HEK293 (cell line): ENCODE data around the gene ZNF84.

ENCODE experiments used
- CTCF ChIA-PET: fragments of 350-600 bp; formaldehyde crosslinking; extraction: SDS; loops from one replicate; lab custom pipeline; 2021; ENCODE audit warnings: antibody characterized with exemption; lab: Yijun Ruan, JAX
- POLR2A ChIA-PET: fragments of 300-600 bp; formaldehyde crosslinking; extraction: SDS; loops from one replicate; lab custom pipeline; 2020; ENCODE audit warnings: antibody characterized with exemption, inconsistent platforms; lab: Yijun Ruan, JAX
- H3K27ac ChIP-seq: fragments of 200-500 bp; sonication (Bioruptor generic); 2 replicates; pipeline ENCODE4 v1.5.1; 2014; ENCODE audit warnings: low read depth, low read length, control low read depth, inconsistent platforms; ENCODE audit errors: extremely low read depth
- H3K36me3 ChIP-seq, 2 experiments: fragments of 200-500 bp in 1 of 2; sonication (Bioruptor generic) in 1 of 2; 1 replicate in 1 of 2; 2 replicates in 1 of 2; pipeline ENCODE4 v1.5.1; 2014 to 2017; ENCODE audit warnings: inconsistent platforms in 2 of 2, low read length in 2 of 2; ENCODE audit not compliant: control insufficient read depth in 2 of 2, insufficient read depth in 1 of 2
- H3K4me1 ChIP-seq: fragments of 200-500 bp; sonication (Bioruptor generic); 2 replicates; pipeline ENCODE4 v1.5.1; 2014; ENCODE audit warnings: mild to moderate bottlenecking, low read length, inconsistent platforms; ENCODE audit not compliant: control insufficient read depth, insufficient read depth
- H3K4me3 ChIP-seq: 2 replicates; pipeline ENCODE4 v1.5.1; 2011; ENCODE audit warnings: low read depth, mild to moderate bottlenecking, control low read depth, low read length, moderate library complexity
- H3K9me3 ChIP-seq: fragments of 200-500 bp; sonication (Bioruptor generic); 2 replicates; pipeline ENCODE4 v1.5.1; 2014; ENCODE audit warnings: low read depth, low read length, inconsistent platforms; ENCODE audit not compliant: control insufficient read depth, insufficient read depth
- FEZF1 ChIP-seq: fragments of 450-650 bp; formaldehyde crosslinking; IDR thresholded peaks from 2 replicates; pipeline ENCODE4 v1.5.1; 2016; ENCODE audit warnings: missing biosample characterization, missing genetic modification characterization
- GFI1B ChIP-seq: fragments of 450-650 bp; formaldehyde crosslinking; IDR thresholded peaks from 2 replicates; pipeline ENCODE4 v1.5.1; 2016; ENCODE audit warnings: missing biosample characterization, missing genetic modification characterization
- GLI4 ChIP-seq: fragments of 450-650 bp; formaldehyde crosslinking; IDR thresholded peaks from 2 replicates; pipeline ENCODE4 v1.5.1; 2016; ENCODE audit warnings: missing biosample characterization, missing genetic modification characterization
- INSM2 ChIP-seq: fragments of 450-650 bp; formaldehyde crosslinking; IDR thresholded peaks from 2 replicates; pipeline ENCODE4 v1.5.1; 2016; ENCODE audit warnings: missing biosample characterization, missing genetic modification characterization
- KLF10 ChIP-seq: fragments of 450-650 bp; IDR thresholded peaks from 2 replicates; pipeline ENCODE4 v1.5.1; 2018; ENCODE audit warnings: missing biosample characterization, mild to moderate bottlenecking, missing genetic modification characterization
- KLF8 ChIP-seq: fragments of 450-650 bp; formaldehyde crosslinking; IDR thresholded peaks from 2 replicates; pipeline ENCODE4 v1.5.1; 2016; ENCODE audit warnings: missing biosample characterization, missing genetic modification characterization
- SETDB1 ChIP-seq: IDR thresholded peaks from one replicate; pipeline ENCODE4 v1.6.1; 2017; ENCODE audit warnings: mild to moderate bottlenecking, low read length, moderate library complexity, mixed read lengths; ENCODE audit not compliant: insufficient read length
- TRIM28 ChIP-seq: IDR thresholded peaks from 2 replicates; pipeline ENCODE4 v1.6.1; 2011; ENCODE audit warnings: low read length, control low read depth, borderline replicate concordance
- YY2 ChIP-seq: fragments of 450-650 bp; formaldehyde crosslinking; IDR thresholded peaks from 2 replicates; pipeline ENCODE4 v1.5.1; 2016; ENCODE audit warnings: missing biosample characterization, missing genetic modification characterization
- ZBTB10 ChIP-seq: fragments of 450-650 bp; formaldehyde crosslinking; IDR thresholded peaks from 2 replicates; pipeline ENCODE4 v1.5.1; 2016; ENCODE audit warnings: missing biosample characterization, missing genetic modification characterization
- ZFP3 ChIP-seq: fragments of 450-650 bp; formaldehyde crosslinking; IDR thresholded peaks from 2 replicates; pipeline ENCODE4 v1.5.1; 2016; ENCODE audit warnings: low read depth, missing biosample characterization, missing genetic modification characterization
- ZNF10 ChIP-seq: fragments of 450-650 bp; formaldehyde crosslinking; IDR thresholded peaks from 2 replicates; pipeline ENCODE4 v1.5.1; 2017; ENCODE audit warnings: missing biosample characterization, missing genetic modification characterization
- ZNF16 ChIP-seq: fragments of 450-650 bp; formaldehyde crosslinking; IDR thresholded peaks from 2 replicates; pipeline ENCODE4 v1.5.1; 2016; ENCODE audit warnings: low read depth, missing biosample characterization, missing genetic modification characterization
- ZNF184 ChIP-seq: fragments of 450-650 bp; IDR thresholded peaks from 2 replicates; pipeline ENCODE4 v1.5.1; 2018; ENCODE audit warnings: missing biosample characterization, mild to moderate bottlenecking, missing genetic modification characterization
- ZNF211 ChIP-seq: fragments of 450-650 bp; formaldehyde crosslinking; IDR thresholded peaks from 2 replicates; pipeline ENCODE4 v1.5.1; 2016; ENCODE audit warnings: low read depth, missing biosample characterization, missing genetic modification characterization
- ZNF223 ChIP-seq: fragments of 450-650 bp; formaldehyde crosslinking; IDR thresholded peaks from 2 replicates; pipeline ENCODE4 v1.5.1; 2016; ENCODE audit warnings: missing biosample characterization, missing genetic modification characterization
- ZNF274 ChIP-seq, 2 experiments: fragments of 200-500 bp in 1 of 2; fragments of 450-650 bp in 1 of 2; sonication (Bioruptor generic) in 1 of 2; formaldehyde crosslinking in 1 of 2; IDR thresholded peaks; 2 replicates each; pipeline versions ENCODE4 v1.5.1 to v1.6.1; 2014 to 2016; ENCODE audit warnings: borderline replicate concordance in 1 of 2, inconsistent platforms in 1 of 2, low read length in 1 of 2, missing biosample characterization in 1 of 2, missing genetic modification characterization in 1 of 2
- ZNF324 ChIP-seq: fragments of 450-650 bp; formaldehyde crosslinking; IDR thresholded peaks from 2 replicates; pipeline ENCODE4 v1.5.1; 2016; ENCODE audit warnings: missing biosample characterization, missing genetic modification characterization
- ZNF335 ChIP-seq: fragments of 450-650 bp; formaldehyde crosslinking; conservative IDR thresholded peaks from 2 replicates; pipeline ENCODE4 v1.5.1; 2016; ENCODE audit warnings: missing biosample characterization, missing genetic modification characterization
- ZNF37A ChIP-seq: fragments of 450-650 bp; IDR thresholded peaks from 2 replicates; pipeline ENCODE4 v1.5.1; 2018; ENCODE audit warnings: missing biosample characterization, missing genetic modification characterization
- ZNF449 ChIP-seq: fragments of 450-650 bp; formaldehyde crosslinking; IDR thresholded peaks from 2 replicates; pipeline ENCODE4 v1.5.1; 2017; ENCODE audit warnings: missing biosample characterization, mild to moderate bottlenecking, missing genetic modification characterization, moderate library complexity
- ZNF521 ChIP-seq: fragments of 450-650 bp; formaldehyde crosslinking; IDR thresholded peaks from 2 replicates; pipeline ENCODE4 v1.5.1; 2017; ENCODE audit warnings: missing biosample characterization, mild to moderate bottlenecking, missing genetic modification characterization
- ZNF555 ChIP-seq: fragments of 450-650 bp; formaldehyde crosslinking; conservative IDR thresholded peaks from 2 replicates; pipeline ENCODE4 v1.5.1; 2017; ENCODE audit warnings: missing biosample characterization, mild to moderate bottlenecking, missing genetic modification characterization, inconsistent platforms
- ZNF558 ChIP-seq: fragments of 450-650 bp; formaldehyde crosslinking; IDR thresholded peaks from 2 replicates; pipeline ENCODE4 v1.5.1; 2016; ENCODE audit warnings: missing biosample characterization, missing genetic modification characterization
- ZNF580 ChIP-seq: fragments of 450-650 bp; formaldehyde crosslinking; IDR thresholded peaks from 2 replicates; pipeline ENCODE4 v1.5.1; 2016; ENCODE audit warnings: missing biosample characterization, missing genetic modification characterization
- ZNF654 ChIP-seq: fragments of 450-650 bp; formaldehyde crosslinking; IDR thresholded peaks from 2 replicates; pipeline ENCODE4 v1.5.1; 2016; ENCODE audit warnings: low read depth, missing biosample characterization, missing genetic modification characterization
- ZNF830 ChIP-seq: fragments of 450-650 bp; IDR thresholded peaks from 2 replicates; pipeline ENCODE4 v1.5.0; 2018; ENCODE audit warnings: missing biosample characterization, missing genetic modification characterization, low read depth, mild to moderate bottlenecking, moderate library complexity

Gene ZNF84

GRCh38 chr12:133010657-133011297, 26.5 kb upstream of the ZNF84 start:
- H3K9me3 ChIP-seq = no peaks in the 10 kb centered on the region
- CTCF ChIA-PET = no interaction called here

GRCh38 chr12:133023566-133023965, 13.7 kb upstream of the ZNF84 start:
- ChIA-PET CTCF (no interaction called here), POLR2A (no interaction called here)
- no peaks in the 10 kb centered on the region for H3K36me3 ChIP-seq
- H3K27ac ChIP-seq = no peak overlapping the region
- H3K4me1 ChIP-seq = no peaks in the 10 kb centered on the region
- no peaks in the 10 kb centered on the region; the same call in 1 of the 2 replicates for H3K9me3 ChIP-seq
- TF ChIP-seq ZNF37A (tag by site-specific recombination) (no peak), GLI4 (tag by site-specific recombination) (no peak), ZNF580 (tag by site-specific recombination) (no peak), GFI1B (no peak), ZNF184 (tag by site-specific recombination) (no peak), YY2 (tag by site-specific recombination) (no peak), KLF10 (tag by site-specific recombination) (no peak), FEZF1 (tag by site-specific recombination) (no peak), ZNF223 (tag by site-specific recombination) (no peak), ZNF830 (tag by site-specific recombination) (no peak), ZNF521 (tag by site-specific recombination) (no peak), ZNF558 (no peak)
- H3K4me3 ChIP-seq = no peak overlapping the region

More at GRCh38 chr12:133010657-133011297, 26.5 kb upstream of the ZNF84 start:
- H3K36me3 ChIP-seq = peaks cover 18 to 77% of the 10 kb centered on the region in 2 experiments
- H3K27ac ChIP-seq = no peak overlapping the region
- no peak overlapping the region for H3K4me3 ChIP-seq
- no peaks in the 10 kb centered on the region for H3K4me1 ChIP-seq
- TF ChIP-seq TRIM28 (peak; percentile 34; the same call in 1 of the 2 replicates), ZNF211 (tag by site-specific recombination) (no peak), ZNF223 (tag by site-specific recombination) (no peak), SETDB1 (peak; percentile 96), ZNF274 (IDR thresholded peaks at IDR 0.05; ENCODE audit: low read length) (no peak), ZNF274 (tag by site-specific recombination; IDR thresholded peaks at IDR 0.05; ENCODE audit: borderline replicate concordance) (peak; percentile 89; the same call in 1 of the 2 replicates)
- TF ChIP-seq, all 188 proteins: peak for 3
- POLR2A ChIA-PET = no interaction called here

- no peak overlapping the region for H3K4me3 ChIP-seq
- CTCF ChIA-PET = no interaction called here
- POLR2A ChIA-PET = no interaction called here
- no peaks in the 10 kb centered on the region for H3K36me3 ChIP-seq
- H3K27ac ChIP-seq = no peak overlapping the region
- H3K9me3 ChIP-seq = no peaks in the 10 kb centered on the region; the same call in 1 of the 2 replicates
- no peaks in the 10 kb centered on the region for H3K4me1 ChIP-seq
- TF ChIP-seq ZNF449 (tag by site-specific recombination) = no peak
- no peak for TF ChIP-seq ZNF10 (tag by site-specific recombination)
- TF ChIP-seq ZNF654 = no peak
- TF ChIP-seq KLF8 (tag by site-specific recombination) = no peak
- TF ChIP-seq ZBTB10 (tag by site-specific recombination) = no peak
- TF ChIP-seq ZNF335 = no peak
- no peak for TF ChIP-seq ZNF184 (tag by site-specific recombination)
- no peak for TF ChIP-seq ZFP3
- TF ChIP-seq ZNF16 (tag by site-specific recombination) = no peak
- TF ChIP-seq KLF10 (tag by site-specific recombination) = no peak
- no peak for TF ChIP-seq ZNF324 (tag by site-specific recombination)
- no peak for TF ChIP-seq INSM2
- TF ChIP-seq ZNF555 (tag by site-specific recombination) = no peak
These were observed 10.3 kb upstream of the ZNF84 start for GRCh38 chr12:133026996-133027395.
